Chondrocyte (in vitro differentiated cells): ENCODE data around the gene MAP1B. TPM values are rescaled to one million over a fixed set of nuclear protein-coding genes. Genes with fewer than 3 reads are reported as not detected.

Experiments used
- DNase-seq: peaks from one replicate; pipeline ENCODE4 v3.0.0; 2021; ENCODE audit warnings: mixed read lengths, low spot score
- H3K27ac Mint-ChIP-seq: one replicate; pipeline ENCODE4 v1.8.0; 2021; ENCODE audit warnings: mild to moderate bottlenecking, moderate library complexity, mixed read lengths; ENCODE audit not compliant: unreplicated experiment
- H3K27me3 Mint-ChIP-seq: 2 replicates; pipeline ENCODE4 v1.8.0; 2021; ENCODE audit warnings: low read depth, mixed read lengths
- H3K36me3 Mint-ChIP-seq: 2 replicates; pipeline ENCODE4 v1.8.0; 2021; ENCODE audit warnings: low read depth, mixed read lengths
- H3K4me1 Mint-ChIP-seq: 2 replicates; pipeline ENCODE4 v1.8.0; 2021; ENCODE audit warnings: low read depth, mild to moderate bottlenecking, mixed read lengths
- H3K4me3 Mint-ChIP-seq: one replicate; pipeline ENCODE4 v1.8.0; 2021; ENCODE audit warnings: mild to moderate bottlenecking, moderate library complexity, mixed read lengths; ENCODE audit not compliant: unreplicated experiment
- H3K9me3 Mint-ChIP-seq: 2 replicates; pipeline ENCODE4 v1.8.0; 2021; ENCODE audit warnings: low read depth, mixed read lengths
- total RNA-seq: library from RNA; stranded (reverse); gene quantifications from 3 replicates; pipeline ENCODE4 v1.2.1, GENCODE V29; 2021
- TF ChIP-seq, protein P1 (sequence below): fragments of 200-600 bp; sonication (generic); IDR thresholded peaks from 2 replicates; pipeline ENCODE4 v1.5.0; 2021; ENCODE audit warnings: antibody characterized with exemption, mild to moderate bottlenecking, moderate library complexity

MAP1B gene
- total RNA-seq, 1 donor from 2014 or later, result 411 TPM

DNA sequence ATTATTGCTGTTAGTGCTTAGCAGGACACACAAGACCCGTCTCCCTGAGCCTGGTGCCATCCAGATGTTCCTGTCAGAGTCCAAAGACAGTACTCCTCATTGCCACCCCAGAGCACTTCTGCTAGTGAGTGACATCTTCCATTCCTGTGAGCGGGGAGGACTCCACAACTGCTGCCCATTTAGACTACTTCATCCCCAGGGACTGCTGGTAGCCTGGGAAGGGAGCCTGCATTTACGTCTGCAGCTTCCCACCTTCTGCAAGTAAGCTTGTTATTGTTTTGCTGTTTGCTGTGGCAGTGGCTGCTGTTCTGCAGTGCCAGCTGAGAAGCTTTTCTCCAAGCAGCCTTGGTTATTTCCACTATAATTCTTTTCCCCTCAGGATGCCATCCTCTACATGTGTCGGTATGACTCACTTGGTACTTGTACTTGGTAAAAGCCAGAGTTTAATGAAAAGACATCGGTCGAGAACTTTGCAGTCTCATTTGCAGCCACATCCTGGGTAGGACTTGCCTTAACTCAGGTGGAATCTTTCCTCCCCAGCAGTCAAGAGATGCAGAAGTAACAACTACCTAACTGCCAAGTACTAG is 10.6 kb upstream of the MAP1B start:
- Mint-ChIP-seq H3K9me3 (no peaks in the 10 kb centered on the region), H3K4me1 (no peaks in the 10 kb centered on the region), H3K27ac (no peak overlapping the region), H3K27me3 (no peaks in the 10 kb centered on the region), H3K36me3 (peaks cover 1% of the 10 kb centered on the region), H3K4me3 (no peak overlapping the region)
- TF ChIP-seq, protein P1, sequence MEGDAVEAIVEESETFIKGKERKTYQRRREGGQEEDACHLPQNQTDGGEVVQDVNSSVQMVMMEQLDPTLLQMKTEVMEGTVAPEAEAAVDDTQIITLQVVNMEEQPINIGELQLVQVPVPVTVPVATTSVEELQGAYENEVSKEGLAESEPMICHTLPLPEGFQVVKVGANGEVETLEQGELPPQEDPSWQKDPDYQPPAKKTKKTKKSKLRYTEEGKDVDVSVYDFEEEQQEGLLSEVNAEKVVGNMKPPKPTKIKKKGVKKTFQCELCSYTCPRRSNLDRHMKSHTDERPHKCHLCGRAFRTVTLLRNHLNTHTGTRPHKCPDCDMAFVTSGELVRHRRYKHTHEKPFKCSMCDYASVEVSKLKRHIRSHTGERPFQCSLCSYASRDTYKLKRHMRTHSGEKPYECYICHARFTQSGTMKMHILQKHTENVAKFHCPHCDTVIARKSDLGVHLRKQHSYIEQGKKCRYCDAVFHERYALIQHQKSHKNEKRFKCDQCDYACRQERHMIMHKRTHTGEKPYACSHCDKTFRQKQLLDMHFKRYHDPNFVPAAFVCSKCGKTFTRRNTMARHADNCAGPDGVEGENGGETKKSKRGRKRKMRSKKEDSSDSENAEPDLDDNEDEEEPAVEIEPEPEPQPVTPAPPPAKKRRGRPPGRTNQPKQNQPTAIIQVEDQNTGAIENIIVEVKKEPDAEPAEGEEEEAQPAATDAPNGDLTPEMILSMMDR, result no peak
- no peak for DNase-seq

GRCh38 chr5:72101828-72102227 is 5.4 kb upstream of the MAP1B start:
- H3K9me3 Mint-ChIP-seq, result peaks cover 8% of the 10 kb centered on the region
- H3K36me3 Mint-ChIP-seq, result no peaks in the 10 kb centered on the region
- no peak overlapping the region for H3K27ac Mint-ChIP-seq
- DNase-seq, result no peak
- no peak overlapping the region for H3K4me3 Mint-ChIP-seq
- peaks cover 3% of the 10 kb centered on the region for H3K4me1 Mint-ChIP-seq
- TF ChIP-seq, protein P1, result no peak
- no peaks in the 10 kb centered on the region for H3K27me3 Mint-ChIP-seq

DNA sequence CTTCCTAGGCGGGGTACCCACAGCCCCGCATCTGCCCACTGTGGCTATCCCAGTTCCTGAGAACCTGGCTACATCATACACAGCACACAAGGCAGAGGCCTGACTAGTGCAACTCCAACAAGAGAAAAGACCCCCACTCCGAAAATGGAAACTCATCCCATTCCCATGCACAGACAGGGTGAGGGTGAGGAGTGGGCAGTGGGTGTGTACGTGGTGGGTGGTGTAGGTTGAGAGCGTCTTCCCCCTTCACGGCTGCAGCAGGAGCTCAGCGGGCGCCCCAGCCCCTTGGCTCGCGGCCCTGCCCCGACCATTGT is 501 bp upstream of the MAP1B start:
- Mint-ChIP-seq H3K27ac (peak overlapping the region; percentile 91), H3K27me3 (no peaks in the 10 kb centered on the region), H3K4me1 (peaks cover 32% of the 10 kb centered on the region), H3K36me3 (peaks cover 5% of the 10 kb centered on the region), H3K4me3 (peak overlapping the region; percentile 88), H3K9me3 (peaks cover 8% of the 10 kb centered on the region)
- TF ChIP-seq, protein P1, result no peak
- no peak for DNase-seq

DNA sequence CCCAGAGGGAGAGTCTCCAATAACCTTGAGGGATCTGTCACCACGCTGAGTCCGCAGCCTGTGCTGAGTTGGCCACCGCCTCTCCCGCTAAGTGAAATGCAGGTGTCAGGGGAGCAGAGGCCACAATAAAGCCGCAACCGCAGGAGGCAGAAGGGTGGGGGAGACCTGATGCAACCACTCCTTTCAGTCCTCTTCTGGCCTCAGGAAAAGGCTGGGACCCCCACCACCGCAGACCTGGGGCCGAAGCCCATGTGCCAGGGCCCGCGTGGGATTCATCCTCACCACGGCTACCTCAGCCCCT is 576 bp downstream of the MAP1B start:
- TF ChIP-seq, protein P1, result no peak
- peak overlapping the region; percentile 91 for H3K27ac Mint-ChIP-seq
- no peaks in the 10 kb centered on the region for H3K27me3 Mint-ChIP-seq
- no peak for DNase-seq
- H3K9me3 Mint-ChIP-seq, result peaks cover 8% of the 10 kb centered on the region
- peaks cover 7% of the 10 kb centered on the region for H3K36me3 Mint-ChIP-seq
- H3K4me1 Mint-ChIP-seq, result peaks cover 42% of the 10 kb centered on the region
- H3K4me3 Mint-ChIP-seq, result peak overlapping the region; percentile 88

DNA sequence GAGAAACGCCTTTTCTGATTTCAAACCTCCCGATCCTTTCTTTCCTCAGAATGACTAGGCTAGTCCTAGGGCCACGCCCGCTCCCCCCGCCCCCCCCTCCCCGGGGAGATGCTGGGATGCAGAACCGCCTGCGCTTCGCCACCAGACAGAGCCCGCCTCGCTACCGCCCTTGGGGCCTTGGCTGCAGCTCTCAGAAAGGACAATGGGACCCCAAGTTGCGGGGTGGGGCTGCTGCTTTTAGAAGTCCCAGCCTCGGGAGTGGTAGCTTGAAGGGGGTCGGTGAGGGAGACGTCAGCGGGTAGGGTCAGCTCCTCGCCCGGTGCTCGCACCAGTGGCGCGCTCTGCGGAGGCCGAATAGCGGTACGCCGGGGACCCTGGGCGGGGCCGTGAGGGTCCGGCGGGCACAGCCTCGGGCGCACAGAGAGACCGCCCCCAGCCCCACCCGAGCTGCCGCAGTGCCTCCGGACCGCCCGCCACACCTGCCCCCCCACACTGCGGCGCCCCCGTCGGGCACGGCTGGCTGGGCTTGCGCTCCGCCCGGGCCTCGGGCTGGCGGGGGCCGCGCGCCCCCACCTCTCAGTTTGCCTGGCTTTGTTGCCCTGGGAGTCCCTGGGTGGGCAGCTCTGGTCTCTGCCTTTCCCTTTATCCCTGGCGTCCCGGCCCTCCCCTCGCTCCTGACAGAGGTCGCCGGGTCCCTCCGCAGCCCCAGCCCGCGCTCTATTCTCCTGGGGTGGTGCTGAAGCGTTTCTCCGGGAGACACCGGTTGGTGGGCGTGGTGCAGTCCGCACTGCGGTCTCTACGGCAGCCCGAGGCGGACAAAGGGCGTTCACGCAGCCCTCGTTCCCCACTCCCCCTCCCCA is 1.2 kb downstream of the MAP1B start:
- Mint-ChIP-seq H3K27me3 (no peaks in the 10 kb centered on the region), H3K27ac (peak overlapping the region; percentile 91), H3K36me3 (peaks cover 8% of the 10 kb centered on the region), H3K4me1 (peaks cover 46% of the 10 kb centered on the region), H3K4me3 (peak overlapping the region; percentile 97), H3K9me3 (peaks cover 8% of the 10 kb centered on the region)
- DNase-seq, result no peak
- TF ChIP-seq, protein P1, result no peak
